ENCODE results near the gene RAF1. TPM values are rescaled to one million over a fixed set of nuclear protein-coding genes. Genes with fewer than 3 reads are reported as not detected.
A peak's percentile ranks its signal among the peaks of the same experiment; 100 is the strongest.

The RAF1 gene
- total RNA-seq, 3 donors from 2014 or later (not counting 1 experiment from before 2014, with no cell fraction given), result 142 to 168 (median 156) TPM

- H3K4me1 Mint-ChIP-seq, result peaks cover 66 to 70% of the 10 kb centered on the region in 2 donors
- Histone ChIP-seq H3K9me3 (ENCODE audit: control insufficient read depth, insufficient read depth, low read length) (no peaks in the 10 kb centered on the region), H3K27me3 (ENCODE audit: control insufficient read depth, insufficient read depth, low read length) (peaks cover 11% of the 10 kb centered on the region), H3K27ac (ENCODE audit: low read length) (no peak overlapping the region), H3K4me1 (ENCODE audit: control insufficient read depth, insufficient read depth, low read length) (peaks cover 19% of the 10 kb centered on the region), H3K4me3 (ENCODE audit: low read length) (no peak overlapping the region), H3K36me3 (ENCODE audit: control insufficient read depth, insufficient read depth, low read length) (no peaks in the 10 kb centered on the region)
- DNase-seq (no peak), ATAC-seq (no peak)
- no peaks in the 10 kb centered on the region for H3K9me3 Mint-ChIP-seq
- intact Hi-C loops (cut with micrococcal nuclease), result no loop called here
- peak overlapping the region; percentile 90 for H3K4me3 Mint-ChIP-seq
- peak overlapping the region; percentile 71 to 90 for H3K27ac Mint-ChIP-seq
- WGBS (ENCODE audit: insufficient coverage), result 90% methylated on average over 4 of the region's 4 CpGs
- no peaks in the 10 kb centered on the region for H3K36me3 Mint-ChIP-seq
- peaks cover 16 to 17% of the 10 kb centered on the region in 2 donors for H3K27me3 Mint-ChIP-seq (ENCODE audit: low read depth in 2 of 2)
- TF ChIP-seq, protein P1, sequence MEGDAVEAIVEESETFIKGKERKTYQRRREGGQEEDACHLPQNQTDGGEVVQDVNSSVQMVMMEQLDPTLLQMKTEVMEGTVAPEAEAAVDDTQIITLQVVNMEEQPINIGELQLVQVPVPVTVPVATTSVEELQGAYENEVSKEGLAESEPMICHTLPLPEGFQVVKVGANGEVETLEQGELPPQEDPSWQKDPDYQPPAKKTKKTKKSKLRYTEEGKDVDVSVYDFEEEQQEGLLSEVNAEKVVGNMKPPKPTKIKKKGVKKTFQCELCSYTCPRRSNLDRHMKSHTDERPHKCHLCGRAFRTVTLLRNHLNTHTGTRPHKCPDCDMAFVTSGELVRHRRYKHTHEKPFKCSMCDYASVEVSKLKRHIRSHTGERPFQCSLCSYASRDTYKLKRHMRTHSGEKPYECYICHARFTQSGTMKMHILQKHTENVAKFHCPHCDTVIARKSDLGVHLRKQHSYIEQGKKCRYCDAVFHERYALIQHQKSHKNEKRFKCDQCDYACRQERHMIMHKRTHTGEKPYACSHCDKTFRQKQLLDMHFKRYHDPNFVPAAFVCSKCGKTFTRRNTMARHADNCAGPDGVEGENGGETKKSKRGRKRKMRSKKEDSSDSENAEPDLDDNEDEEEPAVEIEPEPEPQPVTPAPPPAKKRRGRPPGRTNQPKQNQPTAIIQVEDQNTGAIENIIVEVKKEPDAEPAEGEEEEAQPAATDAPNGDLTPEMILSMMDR (IDR thresholded peaks at IDR 0.05), result no peak
Observed at GRCh38 chr3:12558706-12559105, 105.2 kb downstream of the RAF1 start.

DNA sequence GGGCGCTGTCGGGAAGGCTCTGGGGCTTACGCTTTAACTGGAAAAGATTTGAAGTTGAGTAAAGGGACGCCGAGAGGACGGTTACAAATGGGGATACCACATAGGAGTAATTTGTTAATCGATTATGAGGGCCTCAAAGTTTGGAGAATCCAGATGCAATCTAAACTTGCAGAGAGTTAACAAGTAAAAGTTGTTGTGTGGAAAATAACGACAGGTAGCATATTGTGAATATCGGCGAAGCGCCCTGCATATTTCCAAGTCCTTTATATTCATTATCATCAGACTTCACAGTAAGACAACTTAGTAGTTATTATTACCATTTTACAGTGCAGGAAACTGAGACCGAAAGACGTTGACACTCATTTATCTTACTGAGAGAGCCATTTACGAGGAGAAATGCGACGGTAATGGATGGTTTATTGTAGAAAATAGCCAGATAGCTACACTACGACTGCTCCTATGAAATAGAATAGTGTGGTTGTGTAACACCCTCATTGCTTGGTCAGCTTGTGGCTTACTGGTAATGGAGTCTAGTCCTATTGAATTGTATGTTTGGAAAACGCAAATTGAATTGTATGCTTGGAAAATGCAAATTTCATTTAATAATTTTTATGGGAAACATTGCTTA lies 106.3 kb downstream of the RAF1 start:
- H3K4me1 Mint-ChIP-seq, result peaks cover 69% of the 10 kb centered on the region in 2 donors
- no peaks in the 10 kb centered on the region for H3K9me3 Mint-ChIP-seq
- H3K4me3 ChIP-seq (ENCODE audit: low read length), result peak overlapping the region; percentile 70
- H3K36me3 Mint-ChIP-seq, result no peaks in the 10 kb centered on the region
- H3K4me3 Mint-ChIP-seq, result peak overlapping the region; percentile 90
- H3K27me3 Mint-ChIP-seq (ENCODE audit: low read depth in 2 of 2), result peaks cover 22 to 25% of the 10 kb centered on the region in 2 donors
- ATAC-seq (no peak), DNase-seq (no peak)
- 2% methylated on average over 17 of the region's 18 CpGs for WGBS (ENCODE audit: insufficient coverage)
- no peaks in the 10 kb centered on the region for H3K36me3 ChIP-seq (ENCODE audit: control insufficient read depth, insufficient read depth, low read length)
- peaks cover 18% of the 10 kb centered on the region for H3K27me3 ChIP-seq (ENCODE audit: control insufficient read depth, insufficient read depth, low read length)
- peak overlapping the region; percentile 71 to 90 for H3K27ac Mint-ChIP-seq
- H3K27ac ChIP-seq (ENCODE audit: low read length), result peak overlapping the region; percentile 92
- peaks cover 20% of the 10 kb centered on the region for H3K4me1 ChIP-seq (ENCODE audit: control insufficient read depth, insufficient read depth, low read length)
- TF ChIP-seq, protein P1 (IDR thresholded peaks at IDR 0.05), result no peak
- intact Hi-C loops (cut with micrococcal nuclease), result loop anchor here (1.0 kb wide), 2 partner anchors 73 to 105 kb away; partner anchors contain the start of gene TSEN2
- no peaks in the 10 kb centered on the region for H3K9me3 ChIP-seq (ENCODE audit: control insufficient read depth, insufficient read depth, low read length)

DNA sequence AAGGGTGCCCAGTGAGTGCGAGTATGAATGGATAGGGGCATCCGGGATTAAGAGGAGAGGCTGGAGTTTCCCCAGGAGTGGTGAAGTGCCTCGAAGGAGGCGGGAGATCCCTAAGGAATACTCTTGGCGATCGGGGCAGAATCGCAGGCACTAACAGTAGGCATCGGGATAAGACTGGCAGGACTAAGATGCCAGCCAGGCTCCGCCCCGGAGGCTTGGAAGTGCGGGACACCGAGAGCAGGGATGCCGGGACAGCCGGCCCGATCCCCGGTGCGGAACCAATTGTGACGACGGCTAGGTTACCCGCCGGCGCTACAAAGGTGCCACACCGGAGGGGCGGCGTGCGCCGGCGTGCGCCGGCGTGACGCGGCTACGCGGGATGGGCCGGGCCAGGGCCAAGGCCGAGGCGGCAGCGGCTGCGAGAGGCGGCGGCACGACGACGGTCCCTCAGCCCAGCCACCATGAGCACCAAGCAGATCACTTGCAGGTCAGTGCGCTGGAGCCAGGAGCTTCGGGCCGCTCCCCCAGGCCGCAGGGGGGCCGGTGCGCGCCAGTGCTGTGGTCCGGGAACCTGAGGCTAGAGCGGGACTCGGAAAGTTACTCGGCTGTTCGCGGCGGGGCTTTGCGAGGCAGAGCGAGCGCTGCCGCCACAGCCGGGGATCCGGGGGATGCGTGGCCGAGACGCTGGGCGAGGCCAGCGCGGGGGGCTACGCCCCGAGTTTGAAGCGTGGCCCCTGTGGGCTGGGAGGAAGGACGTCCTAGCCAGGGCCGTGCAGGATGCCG lies 107.0 kb downstream of the RAF1 start, which contains the start of gene MKRN2:
TSS of gene MKRN2 (plus strand) at position 398 of the 783 bp plus-strand sequence. CDS start at position 462, 64 bp downstream.
- intact Hi-C loops (cut with micrococcal nuclease), result loop anchor here (1.0 kb wide), 2 partner anchors 73 to 105 kb away; partner anchors contain the start of gene TSEN2
- TF ChIP-seq, protein P1 (IDR thresholded peaks at IDR 0.05), result no peak
- peaks cover 20% of the 10 kb centered on the region for H3K4me1 ChIP-seq (ENCODE audit: control insufficient read depth, insufficient read depth, low read length)
- under 1% methylated on average over 77 of the region's 77 CpGs for WGBS (ENCODE audit: insufficient coverage)
- peaks cover 18% of the 10 kb centered on the region for H3K27me3 ChIP-seq (ENCODE audit: control insufficient read depth, insufficient read depth, low read length)
- H3K27ac ChIP-seq (ENCODE audit: low read length), result peak within 1 kb of the TSS; percentile 92
- ATAC-seq, result peak; percentile 95 to 99 (median 96)
- peak within 1 kb of the TSS; percentile 71 to 90 for H3K27ac Mint-ChIP-seq
- H3K4me3 Mint-ChIP-seq, result peak within 1 kb of the TSS; percentile 90
- peak within 1 kb of the TSS; percentile 70 for H3K4me3 ChIP-seq (ENCODE audit: low read length)
- H3K36me3 Mint-ChIP-seq, result no peaks in the 10 kb centered on the region
- DNase-seq, result peak; percentile 84 to 93
- H3K27me3 Mint-ChIP-seq (ENCODE audit: low read depth in 2 of 2), result peaks cover 22 to 25% of the 10 kb centered on the region in 2 donors
- H3K36me3 ChIP-seq (ENCODE audit: control insufficient read depth, insufficient read depth, low read length), result no peaks in the 10 kb centered on the region
- H3K4me1 Mint-ChIP-seq, result peaks cover 63 to 64% of the 10 kb centered on the region in 2 donors
- no peaks in the 10 kb centered on the region for H3K9me3 Mint-ChIP-seq
- no peaks in the 10 kb centered on the region for H3K9me3 ChIP-seq (ENCODE audit: control insufficient read depth, insufficient read depth, low read length)

Measured in natural killer cell (primary cell).